Peyer's patch (tissue), 4 donors: ENCODE results near the gene SHISA4.

Source experiments
- POLR2A ChIP-seq, 2 donors: fragments of 450-650 bp; IDR thresholded peaks; one replicate each; pipeline ENCODE4 v1.5.1; 2017; ENCODE audit warnings: antibody characterized with exemption in 2 of 2, mild to moderate bottlenecking in 2 of 2, moderate library complexity in 2 of 2
- TF ChIP-seq, protein P1 (sequence below), 6 experiments: fragments of 450-650 bp in 4 of 6; fragments of 200-600 bp in 2 of 6; sonication (generic) in 1 of 6; IDR thresholded peaks; one replicate each; pipeline ENCODE4 v1.5.1; 2017 to 2019; ENCODE audit warnings: antibody characterized with exemption in 6 of 6, mild to moderate bottlenecking in 3 of 6, moderate library complexity in 1 of 6

DNA sequence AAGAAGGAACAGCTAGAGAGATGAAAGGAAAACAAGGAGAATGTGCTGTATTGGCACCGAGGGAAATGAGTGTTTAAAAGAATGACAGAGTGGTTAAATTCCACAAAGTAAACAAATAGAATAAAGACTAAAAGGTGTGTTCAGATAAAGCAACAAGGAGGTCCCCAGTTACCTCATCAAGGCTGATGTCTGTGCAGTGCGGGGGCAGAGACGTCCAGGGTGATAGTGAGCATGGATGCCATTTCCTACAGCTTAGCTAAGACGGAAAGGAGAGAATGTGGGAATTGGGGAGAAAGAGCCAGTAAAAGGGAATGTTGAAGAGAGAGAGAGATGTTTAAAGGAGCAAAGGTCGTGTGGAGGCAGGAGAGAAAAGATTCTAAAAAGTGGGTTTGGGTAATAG is 42.1 kb downstream of the SHISA4 start:
- TF ChIP-seq, protein P1, sequence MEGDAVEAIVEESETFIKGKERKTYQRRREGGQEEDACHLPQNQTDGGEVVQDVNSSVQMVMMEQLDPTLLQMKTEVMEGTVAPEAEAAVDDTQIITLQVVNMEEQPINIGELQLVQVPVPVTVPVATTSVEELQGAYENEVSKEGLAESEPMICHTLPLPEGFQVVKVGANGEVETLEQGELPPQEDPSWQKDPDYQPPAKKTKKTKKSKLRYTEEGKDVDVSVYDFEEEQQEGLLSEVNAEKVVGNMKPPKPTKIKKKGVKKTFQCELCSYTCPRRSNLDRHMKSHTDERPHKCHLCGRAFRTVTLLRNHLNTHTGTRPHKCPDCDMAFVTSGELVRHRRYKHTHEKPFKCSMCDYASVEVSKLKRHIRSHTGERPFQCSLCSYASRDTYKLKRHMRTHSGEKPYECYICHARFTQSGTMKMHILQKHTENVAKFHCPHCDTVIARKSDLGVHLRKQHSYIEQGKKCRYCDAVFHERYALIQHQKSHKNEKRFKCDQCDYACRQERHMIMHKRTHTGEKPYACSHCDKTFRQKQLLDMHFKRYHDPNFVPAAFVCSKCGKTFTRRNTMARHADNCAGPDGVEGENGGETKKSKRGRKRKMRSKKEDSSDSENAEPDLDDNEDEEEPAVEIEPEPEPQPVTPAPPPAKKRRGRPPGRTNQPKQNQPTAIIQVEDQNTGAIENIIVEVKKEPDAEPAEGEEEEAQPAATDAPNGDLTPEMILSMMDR (IDR thresholded peaks at IDR 0.05) = no peak
- no peak for TF ChIP-seq POLR2A (IDR thresholded peaks at IDR 0.05)
